ENCODE results near the gene C19orf67. TPM values are rescaled to one million over a fixed set of nuclear protein-coding genes. Genes with fewer than 3 reads are reported as not detected.

The C19orf67 gene
- total RNA-seq, 4 donors from 2014 or later = not detected

DNA sequence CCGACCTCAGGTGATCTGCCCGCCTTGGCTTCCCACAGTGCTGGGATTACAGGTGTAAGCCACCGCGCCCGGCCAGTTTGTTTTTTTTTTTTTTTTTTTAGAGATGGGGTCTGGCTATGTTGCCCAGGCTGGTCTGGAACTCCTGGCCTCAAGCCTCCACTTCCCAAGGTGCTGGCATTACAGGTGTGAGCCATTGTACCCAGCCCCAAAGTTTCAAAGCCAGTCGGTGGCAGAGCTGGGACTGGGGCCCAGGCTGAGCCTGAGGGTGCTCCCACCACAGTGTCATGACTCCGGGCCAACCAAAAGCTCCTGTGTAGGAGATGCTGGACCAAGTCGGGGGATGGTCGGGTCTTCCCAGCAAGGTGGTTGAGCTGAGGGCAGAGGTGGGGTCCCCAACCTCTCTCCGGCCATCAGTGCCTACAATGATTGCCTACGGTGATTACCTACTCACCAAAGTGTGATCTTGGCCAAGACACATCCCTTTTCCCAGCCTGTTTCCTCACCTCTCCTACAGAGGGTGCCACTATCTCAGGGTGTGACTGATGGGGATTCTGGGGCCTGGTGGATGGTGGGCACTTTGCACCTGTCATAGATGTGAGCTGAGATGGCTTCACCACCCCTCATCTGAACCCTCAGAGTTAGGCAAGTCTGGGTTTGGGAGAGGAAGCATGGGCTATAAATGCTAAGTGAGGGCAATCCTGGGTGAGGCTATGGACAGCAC is 10.8 kb upstream of the C19orf67 start:
- no peaks in the 10 kb centered on the region for H3K27me3 ChIP-seq
- peaks cover 18 to 20% of the 10 kb centered on the region in 2 donors for H3K36me3 ChIP-seq
- H3K4me3 ChIP-seq (replicated peaks in 1 of 3) = no peak overlapping the region
- DNase-seq = no peak
- no peaks in the 10 kb centered on the region for H3K9me3 ChIP-seq
- intact Hi-C loops (cut with DNase I) = no loop called here
- peaks cover 0 to 5% of the 10 kb centered on the region in 2 donors for H3K4me1 ChIP-seq
- WGBS, 2 donors = 96 to 98% methylated on average over 10 to 11 of the region's 11 CpGs
- no peak for TF ChIP-seq POLR2A (IDR thresholded peaks at IDR 0.05)
- TF ChIP-seq CTCF (IDR thresholded peaks at IDR 0.05) = no peak
- no peak overlapping the region for H3K27ac ChIP-seq

- peaks cover 8 to 10% of the 10 kb centered on the region in 2 donors for H3K36me3 ChIP-seq
- intact Hi-C loops (cut with DNase I) = no loop called here
- WGBS, 2 donors = 93 to 96% methylated on average over 7 of the region's 7 CpGs
Measured at GRCh38 chr19:14094854-14095253, 9.3 kb upstream of the C19orf67 start.

DNA sequence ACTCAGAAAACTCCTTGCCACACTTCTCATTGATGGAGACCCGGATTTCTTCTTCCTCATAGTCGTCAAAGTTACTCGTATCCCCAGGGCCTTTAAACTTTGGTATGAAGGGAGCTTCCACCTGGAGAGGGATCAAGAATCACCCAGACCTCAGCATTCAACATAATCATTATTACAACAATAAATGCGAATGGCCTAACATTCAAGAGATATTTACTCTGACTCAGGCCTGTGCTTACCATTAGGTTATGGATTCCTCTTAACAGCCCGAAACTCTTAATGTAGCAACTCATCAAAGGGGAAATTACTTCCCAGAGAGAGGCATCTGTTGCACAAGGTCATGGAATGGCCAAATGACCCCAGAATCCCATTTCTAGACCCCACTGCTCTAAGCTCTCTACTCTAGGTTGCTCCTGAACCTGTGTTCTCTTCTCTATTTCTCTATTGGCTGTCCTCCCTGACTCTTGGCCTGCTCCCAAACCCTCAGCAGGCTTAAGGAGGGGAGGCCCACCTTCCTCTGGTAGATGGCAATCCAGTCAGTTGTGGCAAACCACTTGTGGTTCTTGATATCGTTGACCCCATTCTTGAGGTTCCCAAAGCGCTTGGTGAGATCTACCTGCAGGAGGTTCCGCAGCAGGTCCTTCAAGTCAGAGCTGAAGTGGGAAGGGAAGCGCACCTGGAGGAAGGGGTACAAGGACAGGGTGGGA is 7.7 kb upstream of the C19orf67 start:
- intact Hi-C loops (cut with DNase I) = no loop called here

More at GRCh38 chr19:14094854-14095253, 9.3 kb upstream of the C19orf67 start:
- Histone ChIP-seq H3K4me1 (peaks cover 0 to 5% of the 10 kb centered on the region in 2 donors), H3K9me3 (no peaks in the 10 kb centered on the region), H3K4me3 (replicated peaks in 1 of 3) (no peak overlapping the region), H3K27ac (no peak overlapping the region), H3K27me3 (no peaks in the 10 kb centered on the region)
- TF ChIP-seq CTCF (IDR thresholded peaks at IDR 0.05) = no peak
- no peak for DNase-seq

GRCh38 chr19:14091813-14092462 is 6.4 kb upstream of the C19orf67 start:
- Histone ChIP-seq H3K4me3 (replicated peaks in 1 of 3) (peak overlapping the region in 2 of 3 donors; percentile 45 to 93), H3K27me3 (no peaks in the 10 kb centered on the region), H3K4me1 (peaks cover 0 to 20% of the 10 kb centered on the region in 2 donors), H3K9me3 (no peaks in the 10 kb centered on the region), H3K27ac (peak overlapping the region in 2 of 3 donors; percentile 90 to 97), H3K36me3 (peaks cover 1 to 2% of the 10 kb centered on the region in 2 donors)
- intact Hi-C loops (cut with DNase I) = no loop called here
- DNase-seq = no peak
- no peak for TF ChIP-seq CTCF (IDR thresholded peaks at IDR 0.05)
- no peak for TF ChIP-seq POLR2A (IDR thresholded peaks at IDR 0.05)
- 18 to 19% methylated on average over 15 of the region's 15 CpGs for WGBS, 2 donors

More for the DNA sequence above, 7.7 kb upstream of the C19orf67 start:
- H3K27me3 ChIP-seq = no peaks in the 10 kb centered on the region
- peaks cover 0 to 17% of the 10 kb centered on the region in 2 donors for H3K4me1 ChIP-seq
- whole genome bisulfite sequencing, 2 donors = 94% methylated on average over 9 of the region's 9 CpGs
- H3K27ac ChIP-seq = no peak overlapping the region
- no peak for DNase-seq
- no peak overlapping the region for H3K4me3 ChIP-seq (replicated peaks in 1 of 3)
- H3K36me3 ChIP-seq = peaks cover 8 to 10% of the 10 kb centered on the region in 2 donors
- no peaks in the 10 kb centered on the region for H3K9me3 ChIP-seq
- TF ChIP-seq CTCF (IDR thresholded peaks at IDR 0.05) (no peak), POLR2A (IDR thresholded peaks at IDR 0.05) (no peak)
